Measurements from ENCODE around the gene ITPA.

Gene ITPA

DNA sequence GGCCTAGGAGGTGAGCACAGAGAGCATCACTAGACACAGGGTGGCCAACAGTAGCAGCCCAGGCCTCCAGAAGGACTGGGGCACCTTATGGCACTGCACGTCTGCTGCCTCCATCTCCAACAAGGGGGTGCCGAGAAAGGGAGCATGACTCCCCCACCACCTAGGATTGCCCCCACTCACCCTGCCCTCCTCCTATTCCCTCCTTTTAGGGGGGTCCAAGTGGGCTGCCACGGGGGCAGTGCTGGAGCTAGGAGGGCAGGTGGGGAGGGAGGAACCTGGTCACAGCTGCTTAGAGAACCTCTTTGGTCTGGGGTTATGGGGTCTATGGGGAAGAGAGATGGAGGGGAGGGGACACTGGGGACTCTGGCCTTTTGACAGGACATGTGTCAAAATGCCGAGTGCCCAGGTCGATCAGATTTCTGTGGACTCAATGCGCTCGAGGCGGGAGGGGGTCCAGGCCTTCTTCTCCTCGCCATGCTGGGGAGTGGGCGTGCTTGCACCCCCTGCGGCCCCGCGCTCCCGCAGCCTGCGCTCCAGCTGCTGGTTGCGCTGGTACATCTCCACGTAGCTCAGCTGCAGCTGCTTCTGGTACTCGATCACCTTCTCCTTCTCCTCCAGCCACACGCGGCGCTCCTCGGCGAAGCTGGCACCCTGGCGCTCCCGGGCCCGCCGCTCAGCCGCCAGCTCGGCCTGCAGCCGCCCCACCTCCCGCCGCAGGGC lies 45.1 kb upstream of the ITPA start:
- TF ChIP-seq, protein P1, sequence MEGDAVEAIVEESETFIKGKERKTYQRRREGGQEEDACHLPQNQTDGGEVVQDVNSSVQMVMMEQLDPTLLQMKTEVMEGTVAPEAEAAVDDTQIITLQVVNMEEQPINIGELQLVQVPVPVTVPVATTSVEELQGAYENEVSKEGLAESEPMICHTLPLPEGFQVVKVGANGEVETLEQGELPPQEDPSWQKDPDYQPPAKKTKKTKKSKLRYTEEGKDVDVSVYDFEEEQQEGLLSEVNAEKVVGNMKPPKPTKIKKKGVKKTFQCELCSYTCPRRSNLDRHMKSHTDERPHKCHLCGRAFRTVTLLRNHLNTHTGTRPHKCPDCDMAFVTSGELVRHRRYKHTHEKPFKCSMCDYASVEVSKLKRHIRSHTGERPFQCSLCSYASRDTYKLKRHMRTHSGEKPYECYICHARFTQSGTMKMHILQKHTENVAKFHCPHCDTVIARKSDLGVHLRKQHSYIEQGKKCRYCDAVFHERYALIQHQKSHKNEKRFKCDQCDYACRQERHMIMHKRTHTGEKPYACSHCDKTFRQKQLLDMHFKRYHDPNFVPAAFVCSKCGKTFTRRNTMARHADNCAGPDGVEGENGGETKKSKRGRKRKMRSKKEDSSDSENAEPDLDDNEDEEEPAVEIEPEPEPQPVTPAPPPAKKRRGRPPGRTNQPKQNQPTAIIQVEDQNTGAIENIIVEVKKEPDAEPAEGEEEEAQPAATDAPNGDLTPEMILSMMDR (conservative IDR thresholded peaks at IDR 0.05; ENCODE audit: low read depth), result no peak
- H3K27ac ChIP-seq, result peak overlapping the region; percentile 21
- ChIA-PET POLR2A (ENCODE audit: low non-redundant PET) (no interaction called here), CTCF (interaction anchor here (0.5 to 0.7 kb wide), 2 partner anchors 39 to 61 kb away, joined by 3 to 4 read pairs; no protein-coding TSS in a partner anchor)
- DNase-seq (ENCODE audit: low spot score), result no peak

DNA sequence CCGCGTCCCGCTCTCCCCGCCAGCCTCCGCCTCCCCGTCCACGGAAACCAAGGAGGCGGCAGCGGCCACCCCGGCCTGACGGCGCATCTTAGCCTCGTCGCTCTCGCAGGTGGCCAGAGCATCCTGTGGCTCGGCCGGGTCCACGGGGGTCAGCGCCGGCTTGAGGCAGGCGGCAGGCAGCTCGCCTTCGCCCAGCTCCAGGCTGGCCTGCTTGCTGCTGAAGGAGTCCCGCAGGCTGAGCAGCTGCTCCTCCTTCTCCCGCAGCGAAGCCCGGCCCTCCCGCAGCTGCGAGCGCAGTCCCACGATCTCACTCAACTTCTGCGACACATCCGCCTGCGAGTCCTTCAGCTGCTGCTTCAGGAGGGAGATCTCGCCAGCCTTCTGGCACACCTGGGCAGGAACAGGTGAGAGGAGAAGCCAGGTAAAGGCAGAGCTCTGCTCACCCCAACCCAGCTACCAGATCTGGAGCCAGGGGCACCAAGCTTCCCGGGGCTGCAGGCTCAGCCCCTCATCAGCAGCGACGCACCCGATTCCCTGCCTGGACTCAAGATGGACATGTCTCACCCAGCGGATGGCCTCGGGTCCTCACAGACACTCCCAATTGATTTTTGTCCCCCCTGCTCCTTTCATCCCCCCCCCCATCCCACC lies 44.4 kb upstream of the ITPA start:
- DNase-seq (ENCODE audit: low spot score), result no peak
- TF ChIP-seq, protein P1 (conservative IDR thresholded peaks at IDR 0.05; ENCODE audit: low read depth), result no peak

DNA sequence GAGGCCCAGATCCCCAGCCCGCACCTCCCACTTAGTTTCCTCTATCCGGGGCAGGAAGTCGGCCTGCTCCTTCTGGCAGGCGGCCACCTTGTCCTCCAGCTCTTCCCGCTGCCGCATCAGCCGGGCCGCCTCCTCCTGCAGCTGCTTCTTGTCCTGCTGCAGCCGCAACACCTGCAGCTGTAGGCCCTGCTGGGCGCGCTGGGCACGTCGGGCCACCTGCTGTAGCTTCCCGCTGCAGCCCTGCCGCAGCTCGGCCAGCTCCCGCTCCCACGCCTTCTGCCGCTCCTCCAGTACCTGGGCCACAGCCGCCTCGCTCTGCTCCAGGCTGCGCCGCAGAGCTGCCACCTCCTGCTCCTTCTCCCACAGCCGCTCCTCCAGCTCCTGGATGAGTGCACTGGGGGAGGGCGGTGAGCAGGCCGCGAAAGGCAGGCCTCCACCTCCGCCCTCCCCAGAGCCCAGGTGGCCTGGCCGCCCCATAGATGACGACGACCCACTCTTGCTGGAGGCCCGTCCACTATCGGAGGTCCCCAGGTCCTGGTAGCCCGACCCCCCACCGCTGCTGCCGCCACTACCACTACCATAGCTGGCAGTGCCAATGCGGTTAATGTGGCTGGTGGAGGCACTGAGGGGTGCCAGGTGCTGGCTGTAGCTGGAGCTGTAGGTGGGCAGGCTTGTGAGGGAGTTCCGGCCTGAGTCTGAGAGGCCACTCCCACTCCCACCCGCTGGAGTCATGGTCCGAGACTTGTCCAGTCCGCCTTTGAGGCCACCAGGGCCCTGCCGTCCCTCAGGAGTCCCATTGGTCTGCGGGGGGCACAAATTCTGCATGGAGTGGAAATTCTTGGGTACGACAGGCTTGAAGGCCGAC lies 43.6 kb upstream of the ITPA start:
- ChIA-PET POLR2A (ENCODE audit: low non-redundant PET) (no interaction called here), CTCF (no interaction called here)
- TF ChIP-seq, protein P1 (conservative IDR thresholded peaks at IDR 0.05; ENCODE audit: low read depth), result no peak
- peak overlapping the region; percentile 21 for H3K27ac ChIP-seq
- no peak for DNase-seq (ENCODE audit: low spot score)

More for the DNA sequence above, 44.4 kb upstream of the ITPA start:
- CTCF ChIA-PET, result interaction anchor here (0.5 to 0.7 kb wide), 2 partner anchors 39 to 62 kb away, joined by 3 to 4 read pairs; no protein-coding TSS in a partner anchor
- peak overlapping the region; percentile 21 for H3K27ac ChIP-seq
- POLR2A ChIA-PET (ENCODE audit: low non-redundant PET), result no interaction called here

DNA sequence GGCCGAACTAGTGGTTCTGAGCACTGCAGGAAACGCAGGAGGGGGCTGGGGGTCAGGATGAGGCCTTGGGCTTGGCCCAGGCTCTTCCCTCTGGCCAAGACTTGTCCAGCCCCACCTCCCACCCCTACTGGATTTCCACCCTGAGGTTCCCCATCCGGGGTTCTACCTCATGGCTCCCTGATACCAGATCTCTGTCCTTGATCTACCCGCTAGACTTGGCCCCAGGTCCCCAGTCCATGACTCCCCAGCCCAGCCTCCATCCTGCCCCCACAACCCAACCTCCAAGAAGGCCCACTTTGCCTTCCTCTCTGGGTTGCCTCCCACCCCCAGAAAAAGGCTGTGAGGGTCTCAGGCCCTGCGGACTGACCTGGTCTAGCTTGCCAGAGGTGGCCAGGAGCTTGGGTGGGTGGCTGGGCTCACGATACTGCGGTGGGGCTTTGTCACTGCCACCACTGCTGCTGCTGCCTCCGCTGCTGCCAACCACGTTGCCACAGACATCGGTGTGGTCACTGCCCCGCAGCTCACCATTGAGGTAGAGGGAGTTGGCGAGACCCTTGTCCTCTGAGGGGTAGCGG lies 42.9 kb upstream of the ITPA start:
- TF ChIP-seq, protein P1 (conservative IDR thresholded peaks at IDR 0.05; ENCODE audit: low read depth), result no peak
- DNase-seq (ENCODE audit: low spot score), result no peak
- CTCF ChIA-PET, result no interaction called here
- H3K27ac ChIP-seq, result no peak overlapping the region
- POLR2A ChIA-PET (ENCODE audit: low non-redundant PET), result no interaction called here

DNA sequence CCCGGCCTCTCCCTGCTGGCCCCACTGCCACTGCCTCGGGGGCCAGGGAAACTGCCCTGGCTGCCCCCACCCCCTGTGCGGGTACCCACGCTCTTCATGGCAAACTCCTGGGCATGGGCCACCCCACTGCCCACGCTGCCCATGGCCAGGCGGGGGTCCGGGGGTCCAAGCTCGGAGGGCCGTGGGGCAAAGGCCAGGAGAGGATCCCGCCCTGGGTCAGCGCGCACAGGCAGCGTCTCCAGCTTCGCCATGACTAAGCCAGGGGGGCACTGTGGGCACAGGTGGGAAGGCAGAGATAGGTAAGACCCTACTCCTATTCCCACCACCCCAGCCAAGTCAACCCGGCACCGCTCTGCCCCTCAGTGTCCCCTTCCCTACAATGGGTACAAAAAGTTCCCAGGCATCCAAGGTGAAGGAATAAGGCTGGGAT lies 42.4 kb upstream of the ITPA start:
- TF ChIP-seq, protein P1 (conservative IDR thresholded peaks at IDR 0.05; ENCODE audit: low read depth), result no peak
- ChIA-PET POLR2A (ENCODE audit: low non-redundant PET) (no interaction called here), CTCF (no interaction called here)
- no peak overlapping the region for H3K27ac ChIP-seq
- no peak for DNase-seq (ENCODE audit: low spot score)

DNA sequence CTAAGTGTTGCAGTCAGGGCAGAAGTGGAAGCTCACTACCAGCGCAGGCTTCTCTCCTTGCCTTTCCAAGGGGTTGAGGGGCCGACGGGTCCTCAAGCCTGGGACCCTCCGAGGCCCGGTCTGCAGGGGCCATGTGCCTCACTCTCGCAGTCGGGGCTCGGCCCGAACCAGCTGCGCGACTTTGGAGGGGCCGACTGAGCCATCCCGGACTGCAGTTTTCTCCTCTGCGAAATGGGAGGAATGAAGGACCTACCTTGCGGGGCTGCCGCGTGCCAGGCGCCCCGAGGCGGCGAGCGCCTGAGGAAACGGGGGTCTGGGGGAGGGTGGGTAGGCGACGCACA lies 41.6 kb upstream of the ITPA start:
- CTCF ChIA-PET, result interaction anchor here (0.6 kb wide), 2 partner anchors 21 to 114 kb away, joined by 3 read pairs; no protein-coding TSS in a partner anchor
- DNase-seq (ENCODE audit: low spot score), result no peak
- TF ChIP-seq, protein P1 (conservative IDR thresholded peaks at IDR 0.05; ENCODE audit: low read depth), result no peak
- no peak overlapping the region for H3K27ac ChIP-seq
- POLR2A ChIA-PET (ENCODE audit: low non-redundant PET), result no interaction called here

Data from RWPE1 (cell line).